Smooth muscle cell of trachea (primary cell): Measurements from ENCODE around the gene ACSM3. TPM values are rescaled to one million over a fixed set of nuclear protein-coding genes. Genes with fewer than 3 reads are reported as not detected.

Experiments used
- total RNA-seq: library from RNA; depleted of rRNA; stranded (reverse); fragments of >200 nt; gene quantifications from 2 replicates; pipeline ENCODE4 v1.2.1, GENCODE V29; 2014

ACSM3 gene, protein sequence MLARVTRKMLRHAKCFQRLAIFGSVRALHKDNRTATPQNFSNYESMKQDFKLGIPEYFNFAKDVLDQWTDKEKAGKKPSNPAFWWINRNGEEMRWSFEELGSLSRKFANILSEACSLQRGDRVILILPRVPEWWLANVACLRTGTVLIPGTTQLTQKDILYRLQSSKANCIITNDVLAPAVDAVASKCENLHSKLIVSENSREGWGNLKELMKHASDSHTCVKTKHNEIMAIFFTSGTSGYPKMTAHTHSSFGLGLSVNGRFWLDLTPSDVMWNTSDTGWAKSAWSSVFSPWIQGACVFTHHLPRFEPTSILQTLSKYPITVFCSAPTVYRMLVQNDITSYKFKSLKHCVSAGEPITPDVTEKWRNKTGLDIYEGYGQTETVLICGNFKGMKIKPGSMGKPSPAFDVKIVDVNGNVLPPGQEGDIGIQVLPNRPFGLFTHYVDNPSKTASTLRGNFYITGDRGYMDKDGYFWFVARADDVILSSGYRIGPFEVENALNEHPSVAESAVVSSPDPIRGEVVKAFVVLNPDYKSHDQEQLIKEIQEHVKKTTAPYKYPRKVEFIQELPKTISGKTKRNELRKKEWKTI
- total RNA-seq = 0.29 and 1.7 TPM in 2 replicates

DNA sequence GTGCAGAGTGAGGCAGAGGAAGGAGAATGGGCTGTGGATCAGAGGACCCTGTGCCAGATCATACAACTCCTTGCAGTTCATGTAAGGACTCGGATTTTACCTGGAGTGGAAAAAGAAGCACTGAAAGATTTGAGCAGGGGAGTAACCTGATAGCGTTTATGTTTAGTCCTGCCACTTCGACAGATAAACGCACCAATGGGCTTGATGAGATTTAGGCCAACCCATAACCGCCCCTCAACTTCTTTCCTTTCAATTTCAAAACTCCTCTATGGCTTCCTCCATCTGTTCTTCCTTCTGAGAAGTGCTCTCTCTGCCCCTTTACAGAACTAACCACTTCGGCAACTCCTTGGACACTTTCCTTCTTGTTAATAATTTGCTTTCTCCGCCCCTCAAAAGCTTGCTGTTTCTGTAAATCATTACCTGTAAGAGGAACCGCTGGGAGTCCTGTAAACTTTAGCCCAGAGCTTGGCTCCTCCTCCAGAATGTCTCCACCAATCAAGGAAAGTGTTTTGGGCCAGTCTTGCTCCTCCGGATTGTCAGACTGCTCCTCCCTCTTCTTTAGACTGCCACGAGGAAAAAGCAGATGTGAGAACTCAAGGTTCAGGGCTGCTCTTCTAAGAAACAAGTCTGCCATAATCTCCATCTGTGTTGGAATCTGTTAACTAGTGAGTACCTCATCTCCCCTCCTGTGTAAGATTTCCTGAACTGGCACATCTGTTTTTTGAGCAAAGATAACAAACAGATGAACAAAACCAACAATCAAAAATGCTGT is at the start of gene ACSM3:
Gene ACSM3, plus strand, starts transcription at position 554 of the 772 bp plus-strand sequence. CDS start 6,021 bp downstream, outside the sequence.

DNA sequence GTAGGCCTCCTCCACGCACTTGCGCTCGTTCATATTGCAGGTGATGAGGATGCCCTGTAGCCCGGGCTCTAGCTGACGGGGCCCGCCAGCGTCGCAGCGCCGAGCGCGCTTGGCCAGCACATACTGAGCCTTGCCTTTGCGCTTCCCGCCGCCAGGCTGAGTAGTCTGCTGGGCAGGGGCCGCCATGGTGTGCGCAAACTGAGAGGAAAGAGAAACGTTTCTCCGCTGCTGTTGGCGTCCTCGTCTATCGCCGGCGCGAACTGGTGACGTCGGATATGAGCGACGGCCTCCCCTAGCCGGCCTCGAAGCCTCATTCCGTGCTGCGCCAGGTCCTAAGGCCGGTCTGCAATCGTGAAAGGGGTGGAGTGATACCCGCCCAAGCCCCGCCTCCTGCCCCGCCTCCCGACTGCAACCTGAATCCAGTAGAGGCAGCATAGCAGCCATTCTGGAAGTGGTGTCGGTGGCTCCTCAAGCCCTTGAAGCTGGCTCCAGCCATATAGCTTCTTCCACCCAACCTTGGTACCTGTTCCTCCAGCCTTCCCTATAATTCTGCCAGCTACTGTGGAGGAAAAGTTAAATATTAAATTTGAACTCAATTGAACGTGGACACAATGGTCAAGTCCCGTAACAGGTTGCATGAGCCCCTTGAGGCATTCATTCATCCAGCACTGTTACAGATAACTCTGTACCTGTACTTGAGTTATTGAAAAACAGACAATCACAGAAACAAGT is 22.1 kb upstream of the ACSM3 start, which contains the start of gene THUMPD1:
Gene THUMPD1, minus strand, starts transcription at position 265 of the 732 bp plus-strand sequence. Its CDS starts 79 bp downstream, at position 186.

DNA sequence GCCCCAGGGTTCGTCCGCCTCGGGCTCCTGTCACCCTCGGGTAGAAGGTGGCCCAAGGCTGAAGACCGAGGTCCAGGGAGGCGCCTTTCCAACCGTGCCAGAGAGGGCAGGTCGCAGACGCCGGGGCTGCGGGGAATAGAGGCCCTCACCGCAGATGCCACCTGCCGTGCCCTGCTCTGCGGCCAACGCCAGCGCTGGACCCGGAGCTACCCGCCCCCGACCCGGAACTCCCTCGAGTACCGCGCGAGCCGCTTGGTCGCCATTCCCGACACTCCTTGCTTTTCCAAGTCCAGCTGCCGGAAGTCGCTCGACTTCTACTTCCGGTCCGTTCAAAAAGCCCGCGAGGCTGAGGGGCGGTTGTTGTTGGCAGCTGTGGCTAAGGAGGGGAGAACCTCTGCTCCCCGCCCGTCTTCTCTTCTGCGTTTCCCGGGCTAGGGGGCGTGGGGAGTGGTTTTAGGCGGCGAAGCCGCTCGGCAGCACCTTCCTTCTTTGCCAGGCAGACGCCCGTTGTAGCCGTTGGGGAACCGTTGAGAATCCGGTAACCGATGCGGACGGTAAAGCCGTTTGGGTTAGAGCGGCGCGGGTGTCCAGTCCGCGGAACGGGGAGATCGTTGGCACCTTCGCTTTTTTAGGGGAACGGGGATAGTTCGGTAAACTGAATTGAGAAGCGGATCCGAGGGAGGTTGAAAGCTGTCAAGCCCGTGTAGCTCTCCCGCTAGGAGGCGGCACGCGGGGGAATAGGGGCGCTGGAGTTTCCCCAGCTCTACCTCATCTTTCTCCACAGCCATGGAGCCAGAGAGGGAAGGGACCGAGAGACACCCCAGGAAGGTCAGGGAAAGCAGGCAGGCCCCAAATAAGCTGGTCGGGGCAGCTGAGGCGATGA is 42.6 kb downstream of the ACSM3 start, which contains the start of the genes ERI2 and REXO5:
Gene ERI2, minus strand, starts transcription at position 305 of the 883 bp plus-strand sequence. Its CDS starts 42 bp downstream, at position 263.
Gene REXO5, plus strand, starts transcription at position 360 of the 883 bp plus-strand sequence. Its CDS starts 427 bp downstream, at position 787.

Other genes starting within 250 kb of the ACSM3 start
- not detected in 2 replicates for gene ACSM2B, start 187.6 kb upstream of the ACSM3 start, total RNA-seq
- gene ACSM1, start 66.3 kb upstream of the ACSM3 start, total RNA-seq = under 0.01 TPM in 1 of 2 replicates, not detected in the other
- 77.8 and 105 TPM in 2 replicates for gene THUMPD1, start 22.2 kb upstream of the ACSM3 start, total RNA-seq
- gene ERI2, start 42.5 kb downstream of the ACSM3 start, total RNA-seq = 25.3 and 41.7 TPM in 2 replicates
- gene REXO5, start 42.5 kb downstream of the ACSM3 start, total RNA-seq = 6.8 and 14.4 TPM in 2 replicates
- 27.8 and 35.2 TPM in 2 replicates for gene DCUN1D3, start 136.3 kb downstream of the ACSM3 start, total RNA-seq
- 70.4 and 101 TPM in 2 replicates for gene LYRM1, start 136.8 kb downstream of the ACSM3 start, total RNA-seq